Keratinocyte (primary cell): Measurements from ENCODE around the gene ATP2B2. TPM values are rescaled to one million over a fixed set of nuclear protein-coding genes. Genes with fewer than 3 reads are reported as not detected.

ENCODE experiments used
- DNase-seq: peaks from one replicate; pipeline ENCODE4 v3.0.0-alpha.2; 2011; ENCODE audit warnings: low read depth, missing footprints, low spot score
- FAIRE-seq: peaks from 2 replicates; lab custom pipeline; 2011; peaks lifted over from hg19 to GRCh38; lab: Jason Lieb, UNC
- H2AFZ ChIP-seq: 2 replicates; pipeline ENCODE4 v1.6.0; 2012; ENCODE audit warnings: low read length, control low read depth, inconsistent platforms; ENCODE audit not compliant: control insufficient read depth
- H3K27ac ChIP-seq: 2 replicates; pipeline ENCODE4 v1.5.1; 2011; ENCODE audit warnings: low read length; ENCODE audit not compliant: control insufficient read depth, insufficient read depth
- H3K27me3 ChIP-seq: 3 replicates; pipeline ENCODE4 v1.6.0; 2011; ENCODE audit warnings: low read length; ENCODE audit not compliant: control insufficient read depth, insufficient read depth; ENCODE audit errors: extremely low read depth
- H3K36me3 ChIP-seq, 2 experiments: 2 replicates in 1 of 2; 3 replicates in 1 of 2; pipeline ENCODE4 v1.5.1; 2011; ENCODE audit warnings: low read length in 2 of 2, mild to moderate bottlenecking in 1 of 2; ENCODE audit not compliant: control insufficient read depth in 2 of 2, insufficient read depth in 2 of 2; ENCODE audit errors: extremely low read depth in 1 of 2
- H3K4me1 ChIP-seq: 3 replicates; pipeline ENCODE4 v1.5.1; 2011; ENCODE audit warnings: low read length; ENCODE audit not compliant: control insufficient read depth, insufficient read depth; ENCODE audit errors: extremely low read depth
- H3K4me2 ChIP-seq: 3 replicates; pipeline ENCODE4 v1.6.0; 2011; ENCODE audit warnings: low read depth, low read length; ENCODE audit not compliant: control insufficient read depth, insufficient read depth; ENCODE audit errors: extremely low read depth
- H3K4me3 ChIP-seq, 3 experiments: fragments of 200-600 bp in 1 of 3; sonication (generic) in 1 of 3; 2 replicates in 2 of 3; 3 replicates in 1 of 3; pipeline ENCODE4 v1.5.1; 2011 to 2016; ENCODE audit warnings: low read length in 3 of 3, mild to moderate bottlenecking in 3 of 3, control low read depth in 2 of 3, inconsistent platforms in 1 of 3, low read depth in 1 of 3, mixed read lengths in 1 of 3, mixed run types in 1 of 3, moderate library complexity in 1 of 3; ENCODE audit not compliant: control insufficient read depth in 2 of 3, insufficient read depth in 2 of 3; ENCODE audit errors: extremely low read depth in 1 of 3
- H3K79me2 ChIP-seq: 2 replicates; pipeline ENCODE4 v1.6.0; 2012; ENCODE audit warnings: low read length; ENCODE audit not compliant: control insufficient read depth, insufficient read depth
- H3K9ac ChIP-seq: 3 replicates; pipeline ENCODE4 v1.6.0; 2011; ENCODE audit warnings: low read length; ENCODE audit not compliant: control insufficient read depth, insufficient read depth; ENCODE audit errors: extremely low read depth
- H3K9me1 ChIP-seq: 3 replicates; pipeline ENCODE4 v1.6.0; 2011; ENCODE audit warnings: low read length; ENCODE audit not compliant: control insufficient read depth, insufficient read depth; ENCODE audit errors: extremely low read depth
- H3K9me3 ChIP-seq: 2 replicates; pipeline ENCODE4 v1.5.1; 2012; ENCODE audit warnings: low read depth, low read length; ENCODE audit not compliant: control insufficient read depth
- H4K20me1 ChIP-seq: 3 replicates; pipeline ENCODE4 v1.6.0; 2011; ENCODE audit warnings: low read length; ENCODE audit not compliant: control insufficient read depth, insufficient read depth; ENCODE audit errors: extremely low read depth
- EZH2 ChIP-seq: IDR thresholded peaks from one replicate; pipeline ENCODE4 v1.6.1; 2012; ENCODE audit warnings: inconsistent platforms, mild to moderate bottlenecking, low read length, moderate library complexity
- dilution Hi-C: fragments of 300-500 bp; cut with MboI; formaldehyde crosslinking; loops from one replicate; pipeline ENCODE4 v1.7.0; 2020; ENCODE audit warnings: low sequenced_read_pairs; ENCODE audit not compliant: extremely low pct_ligation_motif_present
- polyA plus RNA-seq, 5 experiments: library from polyadenylated mRNA; depleted of rRNA in 3 of 5; stranded (reverse) in 3 of 5; stranded (forward) in 1 of 5; unstranded in 1 of 5; fragments of >200 nt; gene quantifications; 1 replicate in 1 of 5; 2 replicates in 3 of 5; 3 replicates in 1 of 5; pipeline versions ENCODE4 v1.2.1 to v1.2.3, GENCODE V29; 2011 to 2012; ENCODE audit warnings: missing spikeins in 2 of 5, low read depth in 1 of 5, low replicate concordance in 1 of 5
- TF ChIP-seq, protein P1 (sequence below), 3 experiments: IDR thresholded peaks in 1 of 3; conservative IDR thresholded peaks in 1 of 3; optimal IDR thresholded peaks in 1 of 3; 2 replicates in 2 of 3; 3 replicates in 1 of 3; pipeline versions ENCODE3 to v1.5.1; 2011; ENCODE audit warnings: low read length in 3 of 3, mild to moderate bottlenecking in 3 of 3, moderate library complexity in 2 of 3, control low read depth in 1 of 3, inconsistent platforms in 1 of 3; ENCODE audit not compliant: insufficient read depth in 2 of 3; ENCODE audit errors: extremely low read depth in 1 of 3

ATP2B2 gene
- polyA plus RNA-seq, 1 donor (not counting 4 experiments of a cell fraction or from before 2014, with no cell fraction given), result not detected

GRCh38 chr3:10292505-10293419 is 212.6 kb downstream of the ATP2B2 start, which contains the start of gene GHRL:
Gene GHRL, minus strand, starts transcription at chr3:10292947. Its CDS starts 2,767 bp downstream, at chr3:10290180.
- H3K9me3 ChIP-seq, result no peaks in the 10 kb centered on the region
- H3K4me2 ChIP-seq, result no peak within 1 kb of the TSS
- no peak for TF ChIP-seq EZH2
- TF ChIP-seq, protein P1, sequence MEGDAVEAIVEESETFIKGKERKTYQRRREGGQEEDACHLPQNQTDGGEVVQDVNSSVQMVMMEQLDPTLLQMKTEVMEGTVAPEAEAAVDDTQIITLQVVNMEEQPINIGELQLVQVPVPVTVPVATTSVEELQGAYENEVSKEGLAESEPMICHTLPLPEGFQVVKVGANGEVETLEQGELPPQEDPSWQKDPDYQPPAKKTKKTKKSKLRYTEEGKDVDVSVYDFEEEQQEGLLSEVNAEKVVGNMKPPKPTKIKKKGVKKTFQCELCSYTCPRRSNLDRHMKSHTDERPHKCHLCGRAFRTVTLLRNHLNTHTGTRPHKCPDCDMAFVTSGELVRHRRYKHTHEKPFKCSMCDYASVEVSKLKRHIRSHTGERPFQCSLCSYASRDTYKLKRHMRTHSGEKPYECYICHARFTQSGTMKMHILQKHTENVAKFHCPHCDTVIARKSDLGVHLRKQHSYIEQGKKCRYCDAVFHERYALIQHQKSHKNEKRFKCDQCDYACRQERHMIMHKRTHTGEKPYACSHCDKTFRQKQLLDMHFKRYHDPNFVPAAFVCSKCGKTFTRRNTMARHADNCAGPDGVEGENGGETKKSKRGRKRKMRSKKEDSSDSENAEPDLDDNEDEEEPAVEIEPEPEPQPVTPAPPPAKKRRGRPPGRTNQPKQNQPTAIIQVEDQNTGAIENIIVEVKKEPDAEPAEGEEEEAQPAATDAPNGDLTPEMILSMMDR (optimal IDR thresholded peaks at IDR 0.05 in 1 of 3, IDR thresholded peaks at IDR 0.05 in 1 of 3, conservative IDR thresholded peaks at IDR 0.05 in 1 of 3; ENCODE audit: extremely low read depth in 1 of 3, insufficient read depth in 2 of 3, low read length in 3 of 3), result no peak
- H3K9me1 ChIP-seq, result no peaks in the 10 kb centered on the region
- H4K20me1 ChIP-seq, result no peaks in the 10 kb centered on the region
- H2AFZ ChIP-seq, result no peak within 1 kb of the TSS
- no peak within 1 kb of the TSS for H3K27ac ChIP-seq
- no peak for DNase-seq
- no peaks in the 10 kb centered on the region for H3K27me3 ChIP-seq
- H3K4me1 ChIP-seq, result no peaks in the 10 kb centered on the region
- no peak within 1 kb of the TSS for H3K9ac ChIP-seq
- FAIRE-seq, result no peak
- H3K36me3 ChIP-seq, result peaks cover 10 to 14% of the 10 kb centered on the region in 2 experiments
- dilution Hi-C loops, result no loop called here
- H3K79me2 ChIP-seq, result no peaks in the 10 kb centered on the region
- no peak within 1 kb of the TSS for H3K4me3 ChIP-seq

DNA sequence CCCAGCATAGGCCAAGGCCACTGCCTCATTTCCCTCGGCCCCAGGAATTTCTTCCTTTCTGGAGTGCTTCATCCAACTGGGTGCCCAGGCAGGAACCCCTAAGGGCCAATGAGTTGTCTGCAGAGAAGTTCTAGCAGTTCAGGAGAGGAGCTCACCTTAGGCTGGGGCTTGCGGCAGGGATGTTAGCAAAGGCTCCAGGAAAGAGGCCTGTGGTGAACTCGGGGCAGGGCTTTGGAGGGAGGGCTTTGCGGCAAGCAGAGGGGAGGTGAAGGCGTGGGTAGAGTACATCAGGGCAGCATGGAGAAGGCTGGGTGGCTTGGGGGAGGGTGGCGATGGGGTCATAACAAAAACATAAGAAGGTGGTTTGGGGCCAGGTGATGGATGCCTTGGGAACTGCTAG is 213.7 kb downstream of the ATP2B2 start:
- H3K9ac ChIP-seq, result no peak overlapping the region
- TF ChIP-seq, protein P1 (optimal IDR thresholded peaks at IDR 0.05 in 1 of 3, IDR thresholded peaks at IDR 0.05 in 1 of 3, conservative IDR thresholded peaks at IDR 0.05 in 1 of 3; ENCODE audit: extremely low read depth in 1 of 3, insufficient read depth in 2 of 3, low read length in 3 of 3), result no peak
- TF ChIP-seq EZH2, result no peak
- peaks cover 10 to 18% of the 10 kb centered on the region in 2 experiments for H3K36me3 ChIP-seq
- H3K4me1 ChIP-seq, result no peaks in the 10 kb centered on the region
- no peaks in the 10 kb centered on the region for H3K27me3 ChIP-seq
- FAIRE-seq (no peak), DNase-seq (no peak)
- no peaks in the 10 kb centered on the region for H4K20me1 ChIP-seq
- H3K4me2 ChIP-seq, result no peak overlapping the region
- H3K4me3 ChIP-seq, result no peak overlapping the region
- H2AFZ ChIP-seq, result no peak overlapping the region
- no peak overlapping the region for H3K27ac ChIP-seq
- H3K9me3 ChIP-seq, result no peaks in the 10 kb centered on the region
- dilution Hi-C loops, result no loop called here
- H3K79me2 ChIP-seq, result no peaks in the 10 kb centered on the region
- no peaks in the 10 kb centered on the region for H3K9me1 ChIP-seq
